Cardiac muscle cell (in vitro differentiated cells and primary cell): ENCODE data around the gene PLD1. TPM values are rescaled to one million over a fixed set of nuclear protein-coding genes. Genes with fewer than 3 reads are reported as not detected.

ENCODE experiments used
- DNase-seq, 2 donors: peaks; one replicate each; pipeline versions ENCODE4 v3.0.0 to v3.0.0-alpha.2; 2010 to 2017; ENCODE audit warnings: low read depth in 1 of 2, low spot score in 1 of 2
- H3K27ac ChIP-seq: fragments of 200-600 bp; sonication (generic); 2 replicates; pipeline ENCODE4 v1.5.1; 2016
- H3K27me3 ChIP-seq: fragments of 200-600 bp; sonication (generic); 2 replicates; pipeline ENCODE4 v1.6.0; 2016; ENCODE audit warnings: control low read depth
- H3K36me3 ChIP-seq: fragments of 200-600 bp; sonication (generic); 2 replicates; pipeline ENCODE4 v1.5.1; 2016; ENCODE audit warnings: control low read depth
- H3K4me1 ChIP-seq: fragments of 200-600 bp; sonication (generic); 2 replicates; pipeline ENCODE4 v1.8.1; 2017; ENCODE audit warnings: low read depth, mild to moderate bottlenecking, mixed run types
- H3K4me3 ChIP-seq: fragments of 200-600 bp; sonication (generic); 2 replicates; pipeline ENCODE4 v1.5.1; 2016; ENCODE audit warnings: mild to moderate bottlenecking
- H3K9me3 ChIP-seq: fragments of 200-600 bp; sonication (generic); 2 replicates; pipeline ENCODE4 v1.5.1; 2017; ENCODE audit warnings: low read depth, mild to moderate bottlenecking, control low read depth
- polyA plus RNA-seq: library from polyadenylated mRNA; unstranded; fragments of >200 nt; fragmentation: Nextera tagmentation; extraction: Ambion mirVana; gene quantifications from 2 replicates; pipeline ENCODE4 v1.2.1, GENCODE V29; 2016
- total RNA-seq: library from RNA; depleted of rRNA; stranded (reverse); fragments of >200 nt; gene quantifications from 2 replicates; pipeline ENCODE4 v1.2.3, GENCODE V29; 2016
- TF ChIP-seq, protein P1 (sequence below): IDR thresholded peaks from 2 replicates; pipeline ENCODE4 v1.5.1; 2012; ENCODE audit warnings: low read depth, mild to moderate bottlenecking, low read length

PLD1 gene
- total and polyA plus RNA-seq, 2 experiments from 2014 or later: 18.3 to 35.1 TPM

DNA sequence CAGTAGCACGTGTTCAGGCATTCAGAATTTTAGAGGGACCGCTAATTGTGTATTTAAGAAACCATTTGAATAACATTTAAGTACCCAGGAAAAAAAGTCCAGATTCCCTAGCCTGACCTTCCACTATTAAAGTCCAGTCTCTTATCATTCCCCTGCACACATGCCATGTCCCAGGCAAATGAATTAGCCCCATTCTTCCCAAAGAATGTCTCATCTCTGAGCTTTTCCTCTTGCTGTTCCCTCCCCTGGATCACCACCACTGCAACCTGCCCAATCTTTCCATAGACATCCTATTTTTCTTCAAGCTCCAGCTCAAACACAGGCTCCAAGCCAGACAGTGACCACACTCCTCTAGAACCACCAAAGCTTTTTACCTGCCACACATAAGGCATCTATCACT, 25.9 kb downstream of the PLD1 start:
- TF ChIP-seq, protein P1, sequence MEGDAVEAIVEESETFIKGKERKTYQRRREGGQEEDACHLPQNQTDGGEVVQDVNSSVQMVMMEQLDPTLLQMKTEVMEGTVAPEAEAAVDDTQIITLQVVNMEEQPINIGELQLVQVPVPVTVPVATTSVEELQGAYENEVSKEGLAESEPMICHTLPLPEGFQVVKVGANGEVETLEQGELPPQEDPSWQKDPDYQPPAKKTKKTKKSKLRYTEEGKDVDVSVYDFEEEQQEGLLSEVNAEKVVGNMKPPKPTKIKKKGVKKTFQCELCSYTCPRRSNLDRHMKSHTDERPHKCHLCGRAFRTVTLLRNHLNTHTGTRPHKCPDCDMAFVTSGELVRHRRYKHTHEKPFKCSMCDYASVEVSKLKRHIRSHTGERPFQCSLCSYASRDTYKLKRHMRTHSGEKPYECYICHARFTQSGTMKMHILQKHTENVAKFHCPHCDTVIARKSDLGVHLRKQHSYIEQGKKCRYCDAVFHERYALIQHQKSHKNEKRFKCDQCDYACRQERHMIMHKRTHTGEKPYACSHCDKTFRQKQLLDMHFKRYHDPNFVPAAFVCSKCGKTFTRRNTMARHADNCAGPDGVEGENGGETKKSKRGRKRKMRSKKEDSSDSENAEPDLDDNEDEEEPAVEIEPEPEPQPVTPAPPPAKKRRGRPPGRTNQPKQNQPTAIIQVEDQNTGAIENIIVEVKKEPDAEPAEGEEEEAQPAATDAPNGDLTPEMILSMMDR: no peak
- Histone ChIP-seq H3K4me3 (no peak overlapping the region), H3K4me1 (peaks cover 9% of the 10 kb centered on the region), H3K27me3 (no peaks in the 10 kb centered on the region), H3K27ac (no peak overlapping the region), H3K36me3 (no peaks in the 10 kb centered on the region), H3K9me3 (no peaks in the 10 kb centered on the region)
- no peak for DNase-seq

DNA sequence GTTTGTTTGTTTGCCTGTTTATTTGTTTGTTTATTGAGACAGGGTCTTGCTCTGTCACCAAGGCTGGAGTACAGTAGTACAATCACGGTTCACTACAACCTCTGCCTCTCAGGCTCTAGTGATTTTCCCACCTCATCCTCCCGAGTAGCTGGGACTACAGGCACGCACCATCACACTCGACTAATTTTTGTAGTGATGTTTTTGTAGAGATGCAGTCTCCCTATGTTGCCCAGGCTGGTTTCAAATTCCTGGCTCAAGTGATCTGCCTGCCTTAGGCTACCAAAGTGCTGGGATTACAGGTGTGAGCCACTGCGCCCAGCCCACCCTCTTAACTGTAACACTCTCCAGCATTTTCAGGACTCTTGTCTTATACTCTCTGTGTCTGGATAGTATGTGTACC, 26.7 kb downstream of the PLD1 start:
- no peak for DNase-seq
- no peak overlapping the region for H3K27ac ChIP-seq
- H3K9me3 ChIP-seq: no peaks in the 10 kb centered on the region
- no peak overlapping the region for H3K4me3 ChIP-seq
- peaks cover 3% of the 10 kb centered on the region for H3K4me1 ChIP-seq
- TF ChIP-seq, protein P1: no peak
- H3K27me3 ChIP-seq: no peaks in the 10 kb centered on the region
- no peaks in the 10 kb centered on the region for H3K36me3 ChIP-seq

DNA sequence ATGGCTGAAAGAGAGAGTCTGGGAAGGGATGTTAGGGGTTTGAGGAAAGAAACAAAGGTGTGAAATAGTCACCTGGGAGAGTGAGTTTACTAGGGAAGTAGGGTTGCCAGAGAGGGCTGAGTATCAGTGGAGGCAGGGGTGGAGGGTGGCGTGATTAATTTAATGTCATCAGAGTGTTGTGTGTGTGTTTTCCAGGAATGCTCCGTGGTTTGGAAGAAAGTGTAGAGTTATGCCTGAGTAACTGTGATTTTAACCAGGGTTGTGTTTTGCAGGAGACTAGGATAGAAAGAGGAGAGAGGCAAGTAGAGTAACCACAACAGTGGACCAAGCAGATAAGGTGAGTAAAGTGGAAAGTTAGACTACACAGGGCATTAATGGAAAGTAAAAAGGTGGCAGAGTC, 27.2 kb downstream of the PLD1 start:
- Histone ChIP-seq H3K4me1 (no peaks in the 10 kb centered on the region), H3K9me3 (no peaks in the 10 kb centered on the region), H3K36me3 (no peaks in the 10 kb centered on the region), H3K27me3 (no peaks in the 10 kb centered on the region), H3K27ac (no peak overlapping the region), H3K4me3 (no peak overlapping the region)
- peak in 1 of 2 donors; percentile 41 for DNase-seq
- TF ChIP-seq, protein P1: no peak

DNA sequence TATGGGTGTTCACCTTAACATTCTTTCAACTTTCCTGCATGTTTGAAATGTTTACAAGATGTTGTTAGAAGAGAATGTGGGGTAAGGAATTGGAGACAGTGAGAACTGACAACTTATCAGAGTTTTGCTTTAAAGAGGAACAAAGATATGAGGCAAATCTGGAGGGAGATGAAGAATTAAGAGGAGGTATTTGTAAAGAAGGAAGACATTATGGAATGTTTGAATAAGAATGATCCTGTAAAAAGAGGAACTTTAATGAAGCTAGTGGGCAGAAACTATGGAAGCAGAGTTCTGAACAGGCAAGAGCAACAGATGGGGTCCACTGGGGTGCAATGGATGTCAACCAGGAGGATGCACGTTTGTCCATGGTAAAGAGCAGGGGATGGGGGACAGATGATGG, 27.7 kb downstream of the PLD1 start:
- TF ChIP-seq, protein P1: no peak
- H3K4me1 ChIP-seq: no peaks in the 10 kb centered on the region
- no peaks in the 10 kb centered on the region for H3K27me3 ChIP-seq
- H3K27ac ChIP-seq: no peak overlapping the region
- H3K9me3 ChIP-seq: no peaks in the 10 kb centered on the region
- no peaks in the 10 kb centered on the region for H3K36me3 ChIP-seq
- DNase-seq: no peak
- no peak overlapping the region for H3K4me3 ChIP-seq

DNA sequence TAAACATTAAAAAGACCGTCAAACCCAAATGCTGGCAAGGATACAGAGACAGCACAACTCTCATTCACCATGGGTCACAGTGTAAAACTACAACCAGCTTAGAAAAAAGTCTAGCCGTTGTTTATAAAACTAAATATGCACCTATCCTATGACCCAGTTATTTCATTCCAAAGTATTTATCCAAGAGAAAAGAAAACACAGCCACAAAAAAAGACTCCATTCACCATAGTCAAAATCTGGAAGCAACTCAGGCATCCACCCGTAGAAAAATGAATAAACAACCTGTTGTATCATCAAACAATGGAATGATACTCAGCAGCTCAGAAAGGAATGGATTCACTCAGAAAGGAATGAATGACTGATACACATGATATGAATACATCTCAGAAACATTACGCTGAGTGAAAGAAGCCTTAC, 28.6 kb downstream of the PLD1 start:
- H3K36me3 ChIP-seq: no peaks in the 10 kb centered on the region
- H3K9me3 ChIP-seq: no peaks in the 10 kb centered on the region
- H3K4me1 ChIP-seq: no peaks in the 10 kb centered on the region
- H3K4me3 ChIP-seq: no peak overlapping the region
- DNase-seq: no peak
- H3K27ac ChIP-seq: no peak overlapping the region
- H3K27me3 ChIP-seq: no peaks in the 10 kb centered on the region
- TF ChIP-seq, protein P1: no peak

DNA sequence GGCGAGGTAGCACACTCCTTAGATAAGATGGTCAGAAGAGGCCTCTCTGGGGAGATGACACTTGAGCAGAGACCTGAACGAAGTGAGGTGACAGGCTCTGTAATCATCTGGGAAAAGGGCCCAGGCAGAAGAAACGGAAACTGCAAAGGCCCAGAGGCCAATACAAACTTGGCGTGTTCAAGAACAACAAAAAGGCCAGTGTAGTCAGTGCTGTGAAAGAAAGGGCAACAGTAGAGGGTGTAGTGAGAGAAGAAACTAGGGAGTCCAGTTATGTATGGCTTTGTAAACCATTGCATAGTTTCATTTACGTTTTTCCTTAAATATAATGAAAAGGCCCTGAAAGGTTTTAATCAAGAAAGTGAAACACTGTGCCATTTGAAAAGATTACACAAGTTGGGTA, 31.8 kb downstream of the PLD1 start:
- TF ChIP-seq, protein P1: no peak
- Histone ChIP-seq H3K27me3 (no peaks in the 10 kb centered on the region), H3K9me3 (no peaks in the 10 kb centered on the region), H3K36me3 (no peaks in the 10 kb centered on the region), H3K4me1 (no peaks in the 10 kb centered on the region), H3K4me3 (no peak overlapping the region), H3K27ac (no peak overlapping the region)
- DNase-seq: no peak
